Measurements from ENCODE around the gene POC5. TPM values are rescaled to one million over a fixed set of nuclear protein-coding genes. Genes with fewer than 3 reads are reported as not detected.

POC5 gene
- total and polyA plus RNA-seq, 2 of the 4 experiments (the other 2 are of a cell fraction): 6.6 to 12.9 TPM

GRCh38 chr5:75690669-75691068, 26.6 kb downstream of the POC5 start:
- Histone ChIP-seq H2AK5ac (ENCODE audit: low read depth, low read length) (no peak overlapping the region), H3K36me3 (ENCODE audit: control insufficient read depth, insufficient read depth, low read length) (0 out of 2 replicates have a peak, but pooled peaks cover 1% of the 10 kb centered on the region), H4K8ac (ENCODE audit: low read depth in 2 of 2, low read length in 2 of 2) (no peak overlapping the region), H3K14ac (replicated peaks; ENCODE audit: low read depth, low read length) (no peak overlapping the region), H2AFZ (replicated peaks; ENCODE audit: low read length, poor library complexity) (no peak overlapping the region), H3K4me3 (ENCODE audit: insufficient read depth, low read depth, low read length) (no peak overlapping the region), H2BK20ac (ENCODE audit: low read depth, low read length) (no peak overlapping the region), H3K9me1 (ENCODE audit: insufficient read depth, low read length) (no peaks in the 10 kb centered on the region), H4K20me1 (ENCODE audit: insufficient read depth, low read length) (no peaks in the 10 kb centered on the region), H3K4me1 (ENCODE audit: control insufficient read depth, insufficient read depth, low read length) (peaks cover 1% of the 10 kb centered on the region; the same call in 1 of the 2 replicates), H3K27me3 (ENCODE audit: control insufficient read depth, insufficient read depth, low read length) (no peaks in the 10 kb centered on the region), H3K4ac (ENCODE audit: low read depth, low read length) (no peak overlapping the region), H3K9ac (ENCODE audit: low read depth, low read length) (no peak overlapping the region), H3K27ac (ENCODE audit: insufficient read depth, low read length) (no peak overlapping the region), H3K9me3 (ENCODE audit: control insufficient read depth, insufficient read depth, low read length) (no peaks in the 10 kb centered on the region), H3K18ac (ENCODE audit: low read depth, low read length) (no peak overlapping the region), H4K91ac (ENCODE audit: insufficient read depth, low read depth, low read length) (no peak overlapping the region), H3K23ac (ENCODE audit: low read depth, low read length) (no peak overlapping the region), H3K56ac (ENCODE audit: extremely low read depth, insufficient read depth, low read length) (no peak overlapping the region), H3K4me2 (ENCODE audit: low read depth, low read length) (no peak overlapping the region), H2BK5ac (ENCODE audit: low read depth, low read length, poor library complexity, severe bottlenecking) (no peak overlapping the region), H2BK15ac (ENCODE audit: low read depth, low read length) (no peak overlapping the region), H4K5ac (ENCODE audit: low read depth, low read length) (no peak overlapping the region), H3K79me1 (ENCODE audit: low read depth in 1 of 2, low read length in 2 of 2) (no peaks in the 10 kb centered on the region), H2BK120ac (ENCODE audit: low read depth, low read length) (no peak overlapping the region), H2AK9ac (replicated peaks; ENCODE audit: low read depth, low read length, poor library complexity) (no peak overlapping the region)
- WGBS, 2 experiments (ENCODE audit: extremely low coverage in 2 of 2, insufficient read length in 1 of 2): no CpG with 5 or more reads among the region's 1 CpG
- BruUV-seq (replicated peaks): no TSS peak
- dilution Hi-C loops (cut with HindIII; ENCODE audit: low sequenced_read_pairs, unreplicated experiment): no loop called here
- in situ Hi-C loops (cut with MboI; ENCODE audit: low sequenced_read_pairs): loop anchor here (25.0 kb wide), 1 partner anchor 303 kb away; no protein-coding TSS in a partner anchor
- DNase-seq (peak; percentile 21), ATAC-seq (ENCODE audit: low read depth) (peak; percentile 49)
- ChIA-PET POLR2A (ENCODE audit: unreplicated experiment) (no interaction called here), CTCF (no interaction called here)
- intact Hi-C loops (cut with micrococcal nuclease): no loop called here
- TF ChIP-seq CEBPB (IDR thresholded peaks at IDR 0.05; ENCODE audit: low read depth, low read length): no peak
- no peak for TF ChIP-seq POLR2A (IDR thresholded peaks at IDR 0.05; ENCODE audit: low read depth, low read length)
- no peak for TF ChIP-seq MAFK (IDR thresholded peaks at IDR 0.05; ENCODE audit: low read depth, low read length)
- no peak for TF ChIP-seq SMC3 (IDR thresholded peaks at IDR 0.05; ENCODE audit: low read depth, low read length)
- no peak for TF ChIP-seq CTCF (conservative IDR thresholded peaks at IDR 0.05; ENCODE audit: low read depth, low read length)
- no peak for TF ChIP-seq CHD1 (IDR thresholded peaks at IDR 0.05; ENCODE audit: low read depth, low read length)
- TF ChIP-seq MXI1 (IDR thresholded peaks at IDR 0.05; ENCODE audit: borderline replicate concordance, low read depth, low read length): no peak
- no peak for TF ChIP-seq MAZ (IDR thresholded peaks at IDR 0.05; ENCODE audit: borderline replicate concordance, low read depth, low read length)

Measured in IMR-90 (cell line).